GM21576 (cell line): ENCODE measurements around the gene DPEP2NB.
"Not testable (repeated sequence)": the region's sequence is repeated elsewhere in the genome, so short reads cannot be mapped to it uniquely, and the experiment has no call there.

Experiments used
- ATAC-seq: cut with Tn5 transposase; IDR thresholded peaks from one replicate; pipeline ENCODE4 v1.9.1; 2021; ENCODE audit warnings: mild to moderate bottlenecking, moderate library complexity; ENCODE audit not compliant: unreplicated experiment

DPEP2NB gene

DNA sequence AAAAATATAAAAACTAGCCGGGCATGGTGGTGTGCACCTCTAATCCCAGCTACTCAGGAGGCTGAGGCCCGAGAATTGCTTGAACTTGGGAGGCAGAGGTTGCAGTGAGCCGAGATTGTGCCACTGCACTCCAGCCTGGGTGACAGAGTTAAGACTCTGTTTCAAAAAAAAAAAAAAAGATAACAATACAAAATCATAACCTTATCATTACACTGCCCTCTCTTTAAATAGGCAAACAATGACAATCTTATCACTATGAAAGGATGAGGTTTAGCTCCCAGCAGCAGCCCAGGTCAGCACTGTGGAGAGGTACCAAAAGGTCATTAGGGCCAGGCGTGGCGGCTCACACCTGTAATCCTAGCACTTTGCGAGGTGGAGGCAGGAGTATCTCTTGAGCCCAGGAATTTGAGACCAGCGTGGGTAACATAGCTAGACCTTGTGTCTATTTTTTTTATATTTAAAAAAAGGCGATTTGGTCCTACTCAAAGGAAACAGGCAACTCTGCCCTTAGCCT lies 3.5 kb upstream of the DPEP2NB start:
- ATAC-seq = no peak

DNA sequence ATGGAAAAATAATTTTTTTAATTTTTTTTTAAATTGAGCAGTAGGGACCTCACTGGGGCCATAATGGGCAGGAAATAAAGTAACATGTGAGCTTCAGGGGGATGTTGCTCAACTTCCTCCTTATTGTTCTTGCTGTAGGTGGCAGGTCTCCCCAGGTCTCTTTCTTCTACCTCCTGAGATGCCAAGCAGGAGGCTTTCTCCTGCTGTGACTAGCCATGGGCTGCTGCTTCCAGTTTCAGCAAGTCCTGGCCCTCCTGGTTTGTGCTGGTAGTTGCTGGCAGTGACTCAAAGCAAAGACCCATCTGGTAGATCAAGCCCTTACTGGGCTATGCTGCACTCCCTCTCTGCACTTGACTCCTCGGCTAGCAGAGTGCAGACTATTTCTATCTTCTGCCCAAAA lies 2.3 kb downstream of the DPEP2NB start:
- ATAC-seq = no peak

DNA sequence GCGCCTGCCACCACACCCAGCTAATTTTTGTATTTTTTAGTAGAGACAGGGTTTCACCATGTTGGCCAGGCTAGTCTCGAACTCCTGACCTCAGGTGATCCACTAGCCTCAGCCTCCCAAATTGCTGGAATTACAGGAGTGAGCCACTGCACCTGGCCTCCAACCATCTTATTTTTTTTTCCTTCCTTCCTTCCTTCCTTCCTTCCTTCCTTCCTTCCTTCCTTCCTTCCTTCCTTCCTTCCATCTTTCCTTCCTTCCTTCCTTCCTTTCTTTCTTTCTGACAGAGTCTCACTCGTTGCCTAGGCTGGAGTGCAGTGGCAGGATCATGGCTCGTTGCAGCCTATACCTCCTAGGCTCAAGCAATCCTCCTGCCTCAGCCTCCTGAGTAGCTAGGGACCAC lies 5.8 kb downstream of the DPEP2NB start:
- not testable (repeated sequence) for ATAC-seq

DNA sequence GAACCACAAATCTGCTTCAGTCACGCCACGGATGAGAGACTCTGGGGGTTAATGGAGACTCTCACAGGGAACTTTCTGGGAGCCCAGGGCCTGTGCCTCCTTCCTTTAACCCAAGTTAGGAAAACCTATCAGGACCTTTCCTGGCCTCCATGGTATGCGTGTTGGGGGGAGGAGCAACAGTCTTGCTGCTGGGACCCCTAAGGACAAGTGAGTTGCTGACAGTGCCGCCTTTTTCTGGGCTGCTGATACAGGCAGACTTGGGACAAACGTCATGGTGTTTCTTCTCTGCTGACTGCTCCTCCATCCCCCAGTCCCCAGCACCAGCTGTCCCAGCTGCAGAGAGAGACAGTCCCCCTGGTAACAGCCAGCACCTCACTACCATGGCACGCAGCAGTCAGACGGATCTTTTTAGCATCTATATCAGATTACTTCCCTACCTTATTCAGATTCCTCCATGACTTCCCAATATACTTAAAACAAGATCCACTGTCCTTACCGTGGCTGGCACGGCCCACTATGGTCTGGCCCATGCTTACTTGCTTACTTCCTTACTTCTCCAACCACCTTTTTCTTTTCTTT lies 6.5 kb downstream of the DPEP2NB start:
- no peak for ATAC-seq

DNA sequence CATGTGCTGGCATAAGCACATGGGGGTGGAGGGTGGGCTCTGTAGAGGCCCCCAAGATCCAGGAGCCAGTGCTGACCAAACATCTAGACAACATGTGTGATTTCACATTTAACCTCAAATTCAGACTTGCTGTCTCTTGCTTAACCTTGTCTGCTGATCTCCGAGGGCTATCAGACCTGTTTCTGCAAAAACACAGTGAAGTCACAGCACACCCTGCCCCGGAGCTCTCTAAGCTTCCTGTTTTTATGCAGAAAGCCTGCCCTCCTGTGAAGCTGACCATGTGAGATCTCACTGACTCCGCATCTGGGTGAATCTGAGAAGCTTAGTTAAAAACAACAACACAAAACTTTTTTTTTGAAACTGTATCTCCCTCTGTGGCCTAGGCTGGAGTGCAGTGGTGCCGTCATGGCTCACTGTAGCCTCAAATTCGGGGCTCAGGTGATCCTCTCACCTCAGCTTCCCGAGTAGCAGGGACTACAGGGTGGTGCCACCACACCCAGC lies 9.9 kb downstream of the DPEP2NB start:
- no peak for ATAC-seq

DNA sequence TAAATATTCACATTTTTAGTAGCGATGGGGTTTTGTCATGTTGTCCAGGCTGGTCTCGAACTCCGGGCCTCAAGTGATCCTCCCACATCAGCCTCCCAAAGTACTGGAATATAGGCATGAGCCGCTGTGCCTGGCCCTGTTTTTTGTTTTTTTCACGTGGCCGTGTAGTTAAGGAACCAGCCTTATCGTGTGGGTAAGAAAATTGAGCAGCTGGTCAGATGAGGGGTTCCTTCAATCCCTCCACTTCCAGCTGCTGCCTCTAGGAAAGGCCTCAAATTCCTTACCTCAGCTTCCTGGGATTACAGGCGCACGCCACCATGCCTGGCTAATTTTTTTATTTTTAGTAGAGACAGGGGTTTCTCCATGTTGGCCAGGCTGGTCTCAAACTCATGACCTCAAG lies 10.5 kb downstream of the DPEP2NB start:
- no peak for ATAC-seq

DNA sequence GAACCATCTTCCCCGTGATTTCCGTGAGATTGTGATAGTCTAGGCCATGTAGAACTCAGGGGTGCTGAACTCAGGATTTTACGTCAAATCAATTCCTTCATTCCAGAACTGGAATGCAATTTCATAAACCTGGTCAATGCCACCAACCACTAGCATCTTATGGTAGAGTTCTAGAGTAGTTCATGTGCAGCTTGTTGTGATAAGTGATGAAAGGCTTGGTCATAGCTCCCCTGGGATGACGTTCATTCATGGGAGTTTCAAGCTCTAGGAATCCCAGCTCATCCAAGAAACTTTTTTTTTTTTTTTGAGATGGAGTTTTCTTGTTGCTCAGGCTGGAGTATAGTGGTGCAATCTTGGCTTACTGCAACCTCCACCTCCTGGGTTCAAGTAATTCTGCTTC lies 12.7 kb downstream of the DPEP2NB start:
- no peak for ATAC-seq

DNA sequence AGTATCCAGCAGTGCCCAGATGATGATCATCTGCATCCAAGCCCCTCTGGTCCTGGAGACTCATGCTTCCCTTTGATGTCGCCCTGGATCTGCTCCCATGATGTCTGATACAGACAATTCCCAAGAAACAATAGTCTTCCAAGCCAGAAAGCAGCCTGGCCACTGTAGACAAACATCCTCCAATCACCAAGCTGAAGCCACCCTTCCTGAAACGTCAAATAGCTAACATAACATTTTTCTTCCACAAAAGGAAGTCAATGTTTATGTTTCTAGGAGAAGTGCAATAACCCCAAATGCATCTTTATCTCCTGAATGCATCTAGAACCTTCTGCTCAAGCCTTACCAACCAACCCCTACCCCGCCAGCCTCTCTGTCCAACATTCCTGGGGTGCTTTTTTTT lies 15.3 kb downstream of the DPEP2NB start:
- no peak for ATAC-seq

DNA sequence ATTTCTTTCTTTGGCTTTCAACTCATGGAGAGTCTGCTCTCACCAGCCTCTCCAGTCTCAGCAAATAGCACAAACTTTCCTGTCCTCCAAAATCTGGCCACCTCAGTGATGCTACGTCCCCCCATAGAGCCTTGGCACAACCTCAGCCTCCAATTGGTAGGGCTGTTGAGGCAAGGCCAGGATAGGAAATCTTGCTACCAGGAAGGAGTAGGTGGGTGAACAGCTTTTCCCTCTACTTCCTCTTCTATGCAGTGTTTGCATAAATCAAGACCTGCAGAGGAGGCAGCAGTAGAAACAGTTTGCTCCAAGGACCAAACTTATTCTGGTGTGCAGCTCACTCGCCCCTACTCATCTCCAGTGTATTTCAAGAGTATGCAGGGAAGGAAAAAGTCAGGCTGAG lies 15.7 kb downstream of the DPEP2NB start:
- ATAC-seq = no peak

DNA sequence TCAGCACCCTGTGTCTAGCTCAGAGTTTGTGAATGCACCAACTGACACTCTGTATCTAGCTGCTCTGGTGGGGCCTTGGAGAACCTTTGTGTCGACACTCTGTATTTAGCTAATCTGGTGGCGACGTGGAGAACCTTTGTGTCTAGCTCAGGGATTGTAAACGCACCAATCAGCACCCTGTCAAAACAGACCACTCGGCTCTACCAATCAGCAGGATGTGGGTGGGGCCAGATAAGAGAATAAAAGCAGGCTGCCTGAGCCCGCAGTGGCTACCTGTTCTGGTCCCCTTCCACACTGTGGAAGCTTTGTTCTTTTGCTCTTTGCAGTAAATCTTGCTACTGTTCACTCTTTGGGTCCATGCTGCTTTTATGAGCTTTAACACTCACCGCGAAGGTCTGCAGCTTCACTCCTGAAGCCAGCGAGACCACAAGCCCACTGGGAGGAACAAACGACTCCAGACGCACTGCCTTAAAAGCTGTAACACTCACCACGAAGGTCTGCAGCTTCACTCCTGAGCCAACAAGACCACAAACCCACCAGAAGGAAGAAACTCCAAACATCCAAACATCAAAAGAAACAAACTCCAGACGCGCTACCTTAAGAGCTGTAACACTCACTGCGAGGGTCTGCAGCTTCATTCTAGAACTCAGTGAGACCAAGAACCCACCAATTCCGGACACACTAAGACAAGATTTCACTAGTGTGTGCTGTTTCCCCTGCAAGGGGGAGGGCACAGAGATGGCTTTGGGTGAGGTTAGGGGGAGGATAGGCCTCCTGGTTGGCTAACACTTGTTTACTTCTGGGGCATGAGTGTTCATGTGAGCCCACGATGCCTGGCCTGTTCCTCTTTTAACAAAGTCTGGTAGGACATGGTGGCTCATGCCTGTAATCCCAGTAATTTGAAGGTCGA lies 16.7 kb downstream of the DPEP2NB start, which contains the start of gene DPEP2:
Gene DPEP2, minus strand, starts transcription at position 706 of the 910 bp plus-strand sequence. CDS start 6,272 bp downstream, outside the sequence.
- not testable (repeated sequence) for ATAC-seq

DNA sequence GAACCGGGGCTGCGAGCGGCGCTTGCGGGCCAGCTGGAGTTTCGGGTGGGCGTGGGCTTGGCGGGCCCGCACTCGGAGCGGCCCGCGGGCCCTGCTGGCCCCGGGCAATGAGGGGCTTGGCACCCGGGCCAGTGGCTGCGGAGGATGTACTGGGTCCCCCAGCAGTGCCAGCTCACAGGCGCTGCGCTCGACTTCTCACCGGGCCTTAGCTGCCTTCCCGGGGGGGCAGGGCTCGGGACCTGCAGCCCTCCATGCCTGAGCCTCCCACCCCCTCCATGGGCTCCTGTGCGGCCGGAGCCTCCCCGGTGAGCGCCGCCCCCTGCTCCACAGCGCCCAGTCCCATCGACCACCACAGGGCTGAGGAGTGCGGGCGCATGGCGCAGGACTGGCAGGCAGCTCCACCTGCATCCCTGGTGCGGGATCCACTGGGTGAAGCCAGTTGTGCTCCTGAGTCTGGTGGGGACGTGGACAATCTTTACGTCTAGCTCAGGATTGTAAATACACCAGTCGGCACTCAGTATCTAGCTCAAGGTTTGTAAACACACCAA lies 17.4 kb downstream of the DPEP2NB start:
- ATAC-seq = not testable (repeated sequence)

DNA sequence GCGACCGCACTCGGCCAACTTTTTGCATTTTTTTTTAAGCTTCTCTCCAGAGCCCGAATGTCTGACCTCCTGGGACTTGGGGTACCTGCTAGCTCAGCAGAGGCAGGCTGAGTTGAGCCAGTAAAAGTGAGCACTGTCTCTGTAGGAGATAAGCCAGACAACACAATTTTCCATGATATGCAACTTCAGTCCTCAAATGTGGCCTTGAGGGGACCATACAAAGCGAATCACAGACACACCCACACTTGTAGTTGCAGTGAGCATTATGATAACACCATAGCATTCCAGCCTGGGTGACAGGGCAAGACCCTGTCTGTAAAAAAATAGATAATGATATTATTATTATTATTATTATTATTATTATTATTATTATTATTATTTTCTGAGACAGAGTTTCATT lies 19.0 kb downstream of the DPEP2NB start:
- no peak for ATAC-seq

DNA sequence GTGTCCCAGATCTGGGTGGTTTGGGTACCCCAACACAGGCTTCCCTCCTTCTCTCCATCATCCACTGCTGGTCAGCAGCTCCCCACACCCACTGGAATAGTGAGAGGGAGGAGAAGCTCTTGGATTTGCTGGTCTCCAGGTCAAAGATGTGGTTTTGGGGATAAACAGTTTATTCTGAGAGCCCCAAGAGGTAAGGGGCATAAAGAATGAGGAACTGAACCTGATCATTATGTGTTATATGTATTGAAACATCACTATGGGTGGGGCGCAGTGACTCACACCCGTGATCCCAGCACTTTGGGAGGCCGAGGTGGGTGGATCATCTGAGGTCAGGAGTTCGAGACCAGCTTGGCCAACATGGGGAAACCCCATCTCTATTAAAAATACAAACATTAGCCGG lies 20.3 kb downstream of the DPEP2NB start:
- ATAC-seq = no peak

DNA sequence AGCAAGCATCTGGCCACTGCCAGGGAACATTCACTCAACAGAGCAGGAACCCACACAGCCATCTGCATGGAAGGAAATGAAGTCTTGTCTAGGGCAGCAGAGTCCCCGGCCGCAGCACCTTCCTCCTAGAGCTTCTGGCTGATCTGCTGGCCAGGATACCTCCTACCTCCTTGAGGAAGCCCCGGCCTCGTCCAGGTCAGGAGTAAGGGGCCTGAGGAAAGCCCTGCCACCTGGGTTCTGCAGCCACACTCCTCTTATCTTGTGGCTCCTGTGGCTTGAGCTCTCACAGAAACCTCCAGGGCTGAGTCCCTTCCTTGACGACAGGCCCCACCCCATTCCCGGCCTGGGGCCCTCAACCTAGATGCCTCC lies 21.7 kb downstream of the DPEP2NB start:
- ATAC-seq = not testable (repeated sequence)

DNA sequence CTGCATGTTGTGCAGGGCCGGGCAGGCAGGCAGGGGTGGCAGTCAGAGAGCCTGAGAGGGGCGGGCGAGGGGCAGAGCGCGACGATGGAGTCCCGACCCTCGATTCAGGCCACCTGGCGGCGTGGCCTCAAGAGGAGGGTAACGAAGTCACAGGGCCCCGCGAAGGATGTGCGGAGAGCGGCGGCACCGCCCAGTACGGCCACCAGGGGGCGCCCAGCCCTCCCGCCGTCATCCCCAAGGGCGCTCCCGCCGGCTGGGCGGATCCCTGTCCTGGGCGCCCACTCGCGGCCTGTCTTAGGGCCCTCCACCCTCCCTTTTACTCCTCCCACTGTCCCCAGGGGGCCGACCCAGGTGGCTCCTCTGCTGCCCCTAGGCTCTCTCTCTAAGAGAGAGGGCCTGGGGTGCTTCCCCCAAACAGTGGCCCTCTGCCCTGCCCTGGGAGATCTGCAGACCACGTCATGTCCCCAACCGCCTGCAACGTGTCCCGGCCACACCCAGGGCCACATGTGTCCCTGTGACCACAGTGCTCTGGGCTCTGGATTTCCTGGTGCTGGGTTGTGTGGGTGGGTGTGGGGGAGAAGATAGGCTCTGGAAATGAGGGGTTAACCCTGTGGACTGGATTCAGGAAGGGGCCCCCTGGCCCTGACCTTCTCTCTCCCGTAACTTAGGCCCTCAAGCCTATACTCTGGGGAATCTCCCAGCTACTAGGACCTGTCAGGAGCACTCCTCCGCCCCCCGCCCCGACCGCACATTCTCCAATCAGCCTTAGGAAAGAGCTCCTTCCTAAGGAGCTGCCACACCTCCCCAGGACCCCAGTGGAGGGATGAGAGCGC lies 22.3 kb downstream of the DPEP2NB start:
- peak; percentile 62 for ATAC-seq

DNA sequence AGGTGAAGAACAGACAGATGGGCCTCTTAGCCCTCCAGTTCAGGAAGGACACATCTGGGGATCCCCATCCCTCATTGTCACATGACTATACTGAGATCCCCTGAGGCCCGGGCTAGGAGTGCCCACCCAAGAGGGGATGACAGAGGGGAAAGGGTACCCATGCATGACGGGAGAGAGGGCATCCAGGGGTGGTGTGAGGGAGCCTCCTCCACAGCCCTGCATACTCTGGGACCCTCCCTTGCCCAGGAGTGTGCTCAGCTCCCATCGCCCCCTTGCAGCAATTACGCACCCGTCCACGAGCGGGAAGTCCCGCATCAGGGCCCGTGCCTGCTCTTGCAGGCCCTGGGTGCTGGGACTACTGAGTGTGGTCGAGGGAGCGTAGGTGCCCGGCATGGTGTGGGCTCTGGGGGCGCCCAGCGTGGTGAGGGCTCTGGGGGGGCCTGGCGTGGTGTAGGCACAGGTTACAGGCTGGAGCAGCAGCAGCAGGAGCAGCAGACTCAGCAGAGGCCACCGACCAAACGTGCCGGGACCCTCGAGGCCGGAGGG lies 23.0 kb downstream of the DPEP2NB start:
- no peak for ATAC-seq

DNA sequence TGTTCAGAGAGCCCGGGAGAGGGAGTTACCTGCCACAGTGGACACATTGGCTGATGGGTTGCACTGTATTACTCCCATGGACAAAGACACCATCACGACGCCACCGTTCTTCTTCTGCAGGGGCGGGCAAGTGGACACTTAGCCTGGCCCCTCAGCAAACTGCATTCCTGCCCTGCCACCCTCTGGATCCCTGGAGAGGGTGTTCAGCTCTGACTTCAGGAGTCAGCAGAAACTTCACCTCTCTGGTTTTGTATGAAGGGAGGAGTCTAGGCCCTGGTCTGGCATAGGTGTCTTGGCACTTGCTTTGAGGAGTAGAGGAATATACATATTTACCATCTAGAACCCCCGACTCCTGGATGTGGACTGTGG lies 25.7 kb downstream of the DPEP2NB start:
- ATAC-seq = no peak

DNA sequence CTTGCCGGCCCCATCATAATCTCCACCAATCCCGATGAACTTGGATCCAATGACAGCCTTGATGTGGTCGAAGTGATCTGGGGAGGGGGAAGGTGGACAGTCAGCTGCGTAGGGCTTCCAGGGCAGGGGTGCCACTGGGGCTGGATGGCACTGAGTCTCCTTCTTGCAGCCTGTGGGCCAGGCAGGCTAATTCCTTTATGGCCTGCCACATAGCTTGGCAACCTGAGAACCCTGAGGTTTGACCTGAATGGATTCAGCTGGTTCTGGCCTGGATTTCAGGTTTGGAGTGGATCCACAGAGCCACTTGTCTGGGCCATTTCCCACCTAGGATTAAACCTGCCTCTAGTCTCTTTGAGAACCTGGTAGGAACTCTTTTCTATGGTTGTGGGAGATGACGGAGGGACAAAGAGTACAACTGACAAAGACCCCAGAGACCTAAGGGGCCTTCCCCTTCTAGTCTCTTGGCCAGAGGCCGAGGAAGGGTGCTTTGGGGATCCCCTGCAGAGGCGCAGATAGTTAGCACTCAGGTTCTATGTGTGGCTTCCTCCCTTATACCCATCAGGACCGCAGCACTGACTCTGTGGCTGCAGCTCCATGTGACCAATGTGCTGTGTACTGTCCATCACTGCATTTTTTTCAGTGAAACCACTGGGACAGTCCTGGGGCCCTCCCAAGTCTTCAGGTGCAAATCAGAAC lies 26.2 kb downstream of the DPEP2NB start:
- no peak for ATAC-seq

DNA sequence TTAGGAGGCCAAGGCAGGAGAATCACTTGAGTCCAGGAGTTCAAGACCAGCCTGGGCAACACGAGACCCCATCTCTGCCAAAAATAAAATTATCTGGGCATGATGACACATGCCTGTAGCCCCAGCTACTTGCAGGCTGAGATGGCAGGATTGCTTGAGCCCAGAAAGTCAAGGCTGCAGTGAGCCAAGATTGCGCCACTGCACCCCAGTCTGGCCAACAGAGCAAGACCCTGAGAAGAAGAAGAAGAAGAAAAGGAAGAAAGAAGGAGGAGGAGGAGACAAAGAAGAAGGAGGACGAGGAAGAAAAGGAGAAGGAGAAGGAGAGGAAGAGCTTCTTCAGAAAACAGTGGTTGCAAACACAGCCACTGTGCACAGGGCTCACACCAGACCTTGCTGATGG lies 27.0 kb downstream of the DPEP2NB start:
- ATAC-seq = no peak
